K562 (cell line): ENCODE results near the gene VWA7. TPM values are rescaled to one million over a fixed set of nuclear protein-coding genes. Genes with fewer than 3 reads are reported as not detected.

ENCODE experiments used
- ARID2 ChIP-seq: fragments of 450-650 bp; IDR thresholded peaks from 2 replicates; pipeline ENCODE4 v1.6.1; 2017; ENCODE audit warnings: antibody characterized with exemption, mild to moderate bottlenecking
- ARNT ChIP-seq, 2 experiments: fragments of 450-650 bp; IDR thresholded peaks; 2 replicates each; pipeline ENCODE4 v1.6.1; 2016; ENCODE audit warnings: mild to moderate bottlenecking in 1 of 2
- BMI1 ChIP-seq: fragments of 150-350 bp; IDR thresholded peaks from 2 replicates; pipeline ENCODE4 v1.6.1; 2014; ENCODE audit warnings: low read length
- CUX1 ChIP-seq: fragments of 200-800 bp; sonication (Bioruptor generic); IDR thresholded peaks from 2 replicates; pipeline ENCODE4 v1.6.1; 2016; ENCODE audit warnings: missing genetic modification characterization, missing compliant biosample characterization
- CXXC5 ChIP-seq: fragments of 250-450 bp; sonication (Bioruptor Pico); IDR thresholded peaks from 2 replicates; pipeline ENCODE4 v1.8.0; 2022; ENCODE audit warnings: inconsistent platforms, mild to moderate bottlenecking, moderate library complexity
- E2F3 ChIP-seq: fragments of 250-450 bp; sonication (Bioruptor Pico); IDR thresholded peaks from 2 replicates; pipeline ENCODE4 v1.4.0; 2020; ENCODE audit warnings: mild to moderate bottlenecking
- FOXP1 ChIP-seq: sonication (generic); formaldehyde crosslinking; IDR thresholded peaks from 2 replicates; pipeline ENCODE4 v1.8.0; 2022; ENCODE audit warnings: mild to moderate bottlenecking, missing genetic modification reagents
- PTTG1 ChIP-seq: fragments of 450-650 bp; IDR thresholded peaks from 2 replicates; pipeline ENCODE4 v1.6.1; 2016; ENCODE audit warnings: low read depth, mild to moderate bottlenecking, missing genetic modification characterization, missing compliant biosample characterization
- RBM22 ChIP-seq: fragments of 200-400 bp; formaldehyde crosslinking; IDR thresholded peaks from 2 replicates; pipeline ENCODE4 v1.6.1; 2018; ENCODE audit warnings: low read length, low read depth; ENCODE audit not compliant: poor library complexity, severe bottlenecking
- SMAD1 ChIP-seq: fragments of 150-350 bp; IDR thresholded peaks from 2 replicates; pipeline ENCODE4 v1.6.1; 2014; ENCODE audit warnings: low read length, low read depth; ENCODE audit not compliant: partially characterized antibody
- SRSF3 ChIP-seq: fragments of 200-400 bp; formaldehyde crosslinking; IDR thresholded peaks from 2 replicates; pipeline ENCODE4 v1.6.1; 2016; ENCODE audit warnings: mild to moderate bottlenecking, low read length, moderate library complexity; ENCODE audit not compliant: insufficient read depth
- TARDBP ChIP-seq: fragments of 450-650 bp; IDR thresholded peaks from 2 replicates; pipeline ENCODE4 v1.6.1; 2016
- ZBTB7A ChIP-seq: IDR thresholded peaks from 2 replicates; pipeline ENCODE4 v1.6.1; 2011; ENCODE audit warnings: low read depth, mild to moderate bottlenecking, low read length, moderate library complexity, borderline replicate concordance; ENCODE audit not compliant: control insufficient read depth
- ZNF143 ChIP-seq: sonication (generic); formaldehyde crosslinking; IDR thresholded peaks from 2 replicates; pipeline ENCODE4 v1.9.0; 2022; ENCODE audit warnings: mild to moderate bottlenecking, missing genetic modification reagents
- ZNF146 ChIP-seq: IDR thresholded peaks from one replicate; pipeline ENCODE4 v1.6.1; 2018; ENCODE audit warnings: missing compliant biosample characterization; ENCODE audit not compliant: unreplicated experiment
- ZNF175 ChIP-seq: fragments of 200-800 bp; sonication (Bioruptor generic); IDR thresholded peaks from 2 replicates; pipeline ENCODE4 v1.6.1; 2016; ENCODE audit warnings: low read depth, mild to moderate bottlenecking, missing genetic modification characterization, missing compliant biosample characterization
- polyA plus RNA-seq, 8 experiments: library from polyadenylated mRNA; depleted of rRNA in 4 of 8; stranded (reverse) in 5 of 8; unstranded in 3 of 8; fragments of >200 nt; fragmentation: Nextera tagmentation in 2 of 8; fragmentation: Illumina TruSeq in 1 of 8; extraction: Ambion mirVana in 2 of 8; extraction: Trizol in 1 of 8; gene quantifications; 2 replicates each; pipeline versions ENCODE4 v1.2.1 to v1.2.3, GENCODE V29; 2011 to 2014; ENCODE audit warnings: inconsistent platforms in 1 of 8, missing spikeins in 1 of 8
- total RNA-seq, 7 experiments: library from RNA; depleted of rRNA in 6 of 7; stranded (reverse); fragments of >200 nt in 6 of 7; fragmentation: Illumina TruSeq in 2 of 7; extraction: Trizol in 2 of 7; gene quantifications; 2 replicates each; pipeline versions ENCODE4 v1.2.1 to v1.2.3, GENCODE V29; 2011 to 2021; ENCODE audit warnings: low replicate concordance in 1 of 7
- TF ChIP-seq, protein P1 (sequence below): fragments of 250-450 bp; sonication (Bioruptor Pico); IDR thresholded peaks from 2 replicates; pipeline ENCODE4 v1.8.0; 2022; ENCODE audit warnings: moderate library complexity, mild to moderate bottlenecking, inconsistent platforms
- TF ChIP-seq, protein P2 (sequence below): fragments of 250-450 bp; sonication (Bioruptor Pico); IDR thresholded peaks from 2 replicates; pipeline ENCODE4 v1.9.0; 2021; ENCODE audit warnings: mild to moderate bottlenecking
- TF ChIP-seq, protein P3 (sequence below): fragments of 450-650 bp; formaldehyde crosslinking; IDR thresholded peaks from 2 replicates; pipeline ENCODE4 v1.4.0; 2020; ENCODE audit warnings: mild to moderate bottlenecking, moderate library complexity

The VWA7 gene
- total and polyA plus RNA-seq, 9 of the 15 experiments (the other 6 are each of a cell fraction or from before 2014, with no cell fraction given), result 0.18 to 2.9 (median 0.95) TPM

DNA sequence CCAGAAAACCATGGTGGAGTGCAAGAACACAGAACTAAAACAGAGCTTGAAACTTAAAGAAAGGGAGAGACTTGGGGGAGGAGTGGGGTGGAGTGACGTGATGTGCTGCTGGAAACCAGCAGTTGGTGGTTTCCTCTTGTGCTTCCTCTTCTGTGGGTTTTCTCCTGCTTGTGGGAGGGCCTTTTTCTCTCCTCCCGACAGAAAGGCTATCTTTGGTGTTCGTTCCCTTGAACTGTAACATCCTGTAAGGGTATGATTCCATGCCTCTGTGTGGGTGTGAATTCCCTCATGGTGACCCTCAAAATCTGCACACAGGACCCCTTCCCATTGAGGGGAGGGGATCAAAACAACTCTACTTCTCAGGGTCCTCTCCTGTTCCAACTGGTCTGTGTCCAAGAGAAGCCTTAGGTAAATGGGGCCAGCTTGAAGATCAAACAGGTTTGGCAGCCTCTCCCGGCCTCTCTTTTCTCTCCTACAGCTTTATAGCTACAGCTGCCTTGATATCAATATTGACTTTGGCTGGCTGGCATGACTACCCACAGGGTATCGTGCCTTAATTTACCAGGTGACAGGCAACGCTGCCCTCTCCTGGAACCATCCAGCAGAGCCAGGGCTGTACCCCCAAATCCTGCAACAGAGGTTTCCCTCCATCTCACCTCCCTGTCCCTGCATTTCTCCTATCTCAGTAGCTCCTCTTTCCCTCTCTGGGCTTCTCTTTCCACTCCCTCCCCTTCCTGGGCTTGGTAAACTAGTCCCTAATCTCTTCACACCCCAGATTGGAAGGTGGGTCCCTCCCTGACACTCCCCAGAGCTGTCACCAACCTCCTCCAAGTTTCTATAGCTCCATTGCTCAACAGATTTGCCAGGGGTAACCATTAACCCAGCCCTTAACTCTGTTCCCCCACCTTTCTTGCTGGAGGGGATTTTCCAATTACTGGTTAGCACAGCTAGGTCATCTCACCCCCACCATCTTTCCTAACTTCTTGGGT, 38.8 kb downstream of the VWA7 start (continued):
- TF ChIP-seq CUX1 (CRISPR knock-in tag), result no peak
- no peak for TF ChIP-seq BMI1
- no peak for TF ChIP-seq ZNF175 (CRISPR knock-in tag)
- no peak for TF ChIP-seq ARID2
- no peak for TF ChIP-seq ZNF146 (CRISPR knock-in tag)
- TF ChIP-seq CXXC5, result peak; percentile 41
- no peak for TF ChIP-seq ARNT (IDR thresholded peaks at IDR 0.05)
- no peak for TF ChIP-seq ZBTB7A
- TF ChIP-seq PTTG1, result no peak
- TF ChIP-seq RBM22, result no peak
- 0 out of 2 replicates have a peak, but pooled peaks have one; percentile 18 for TF ChIP-seq E2F3 (CRISPR knock-in tag)
- TF ChIP-seq FOXP1 (CRISPR knock-in tag), result peak; percentile 41
- TF ChIP-seq, protein P1, sequence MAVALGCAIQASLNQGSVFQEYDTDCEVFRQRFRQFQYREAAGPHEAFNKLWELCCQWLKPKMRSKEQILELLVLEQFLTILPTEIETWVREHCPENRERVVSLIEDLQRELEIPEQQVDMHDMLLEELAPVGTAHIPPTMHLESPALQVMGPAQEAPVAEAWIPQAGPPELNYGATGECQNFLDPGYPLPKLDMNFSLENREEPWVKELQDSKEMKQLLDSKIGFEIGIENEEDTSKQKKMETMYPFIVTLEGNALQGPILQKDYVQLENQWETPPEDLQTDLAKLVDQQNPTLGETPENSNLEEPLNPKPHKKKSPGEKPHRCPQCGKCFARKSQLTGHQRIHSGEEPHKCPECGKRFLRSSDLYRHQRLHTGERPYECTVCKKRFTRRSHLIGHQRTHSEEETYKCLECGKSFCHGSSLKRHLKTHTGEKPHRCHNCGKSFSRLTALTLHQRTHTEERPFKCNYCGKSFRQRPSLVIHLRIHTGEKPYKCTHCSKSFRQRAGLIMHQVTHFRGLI (CRISPR knock-in tag), result peak; percentile 42; the same call in 1 of the 2 replicates
- TF ChIP-seq, protein P2, sequence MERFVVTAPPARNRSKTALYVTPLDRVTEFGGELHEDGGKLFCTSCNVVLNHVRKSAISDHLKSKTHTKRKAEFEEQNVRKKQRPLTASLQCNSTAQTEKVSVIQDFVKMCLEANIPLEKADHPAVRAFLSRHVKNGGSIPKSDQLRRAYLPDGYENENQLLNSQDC (CRISPR knock-in tag), result peak; percentile 22
- TF ChIP-seq SMAD1, result peak; percentile 47
- TF ChIP-seq TARDBP, result no peak
- no peak for TF ChIP-seq SRSF3
- TF ChIP-seq, protein P3, sequence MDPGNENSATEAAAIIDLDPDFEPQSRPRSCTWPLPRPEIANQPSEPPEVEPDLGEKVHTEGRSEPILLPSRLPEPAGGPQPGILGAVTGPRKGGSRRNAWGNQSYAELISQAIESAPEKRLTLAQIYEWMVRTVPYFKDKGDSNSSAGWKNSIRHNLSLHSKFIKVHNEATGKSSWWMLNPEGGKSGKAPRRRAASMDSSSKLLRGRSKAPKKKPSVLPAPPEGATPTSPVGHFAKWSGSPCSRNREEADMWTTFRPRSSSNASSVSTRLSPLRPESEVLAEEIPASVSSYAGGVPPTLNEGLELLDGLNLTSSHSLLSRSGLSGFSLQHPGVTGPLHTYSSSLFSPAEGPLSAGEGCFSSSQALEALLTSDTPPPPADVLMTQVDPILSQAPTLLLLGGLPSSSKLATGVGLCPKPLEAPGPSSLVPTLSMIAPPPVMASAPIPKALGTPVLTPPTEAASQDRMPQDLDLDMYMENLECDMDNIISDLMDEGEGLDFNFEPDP (CRISPR knock-in tag), result peak; percentile 82
- TF ChIP-seq ZNF143 (CRISPR knock-in tag), result no peak
